ENCODE results near the gene HOXB8.

The HOXB8 gene

GRCh38 chr17:48571024-48571818 lies 43.9 kb downstream of the HOXB8 start:
- no peak overlapping the region for H3K27ac ChIP-seq
- DNase-seq (ENCODE audit: low read depth, low spot score): no peak

- DNase-seq (ENCODE audit: low read depth, low spot score): no peak
- H3K27ac ChIP-seq: no peak overlapping the region
Observed at GRCh38 chr17:48570325-48571023, 44.6 kb downstream of the HOXB8 start.

GRCh38 chr17:48569674-48570324 lies 45.3 kb downstream of the HOXB8 start:
- DNase-seq (ENCODE audit: low read depth, low spot score): no peak

GRCh38 chr17:48569240-48569582 lies 45.9 kb downstream of the HOXB8 start:
- no peak overlapping the region for H3K27ac ChIP-seq
- no peak for DNase-seq (ENCODE audit: low read depth, low spot score)

More at GRCh38 chr17:48569674-48570324, 45.3 kb downstream of the HOXB8 start:
- H3K27ac ChIP-seq: no peak overlapping the region

DNA sequence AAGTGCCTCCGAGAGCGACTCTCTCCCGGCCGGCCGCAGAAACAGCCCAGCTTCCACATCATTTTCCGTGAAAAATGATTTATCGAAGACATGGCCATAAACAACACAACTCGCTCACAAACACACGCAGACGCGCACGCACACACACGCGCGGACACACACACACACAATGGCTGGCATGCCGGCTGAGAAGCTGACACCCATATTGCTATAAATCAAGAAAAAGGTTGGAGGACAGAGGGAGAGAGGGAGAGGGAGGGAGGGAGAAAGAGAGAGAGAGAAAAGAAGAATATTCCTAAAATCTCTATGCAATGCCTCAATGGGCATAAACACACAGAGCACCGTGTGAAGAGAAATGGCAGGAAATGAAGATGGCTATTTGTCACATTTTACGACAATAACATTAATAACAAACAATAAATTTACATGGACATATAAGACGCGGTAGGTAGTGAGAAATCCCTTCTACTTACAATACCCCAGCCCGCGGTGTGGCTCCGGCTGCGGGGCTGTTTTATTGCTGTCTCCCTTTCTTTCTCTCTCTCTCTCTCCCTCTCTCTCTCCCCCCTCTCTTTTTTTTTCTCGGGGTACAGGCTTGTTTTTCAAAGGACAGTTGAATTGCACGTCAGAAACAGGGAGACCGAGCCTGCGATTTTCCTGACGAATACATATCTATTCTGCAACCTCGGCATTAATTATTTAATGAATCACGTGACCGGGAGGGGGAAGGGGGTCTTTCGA lies 46.4 kb downstream of the HOXB8 start:
- no peak for DNase-seq (ENCODE audit: low read depth, low spot score)
- H3K27ac ChIP-seq: no peak overlapping the region

DNA sequence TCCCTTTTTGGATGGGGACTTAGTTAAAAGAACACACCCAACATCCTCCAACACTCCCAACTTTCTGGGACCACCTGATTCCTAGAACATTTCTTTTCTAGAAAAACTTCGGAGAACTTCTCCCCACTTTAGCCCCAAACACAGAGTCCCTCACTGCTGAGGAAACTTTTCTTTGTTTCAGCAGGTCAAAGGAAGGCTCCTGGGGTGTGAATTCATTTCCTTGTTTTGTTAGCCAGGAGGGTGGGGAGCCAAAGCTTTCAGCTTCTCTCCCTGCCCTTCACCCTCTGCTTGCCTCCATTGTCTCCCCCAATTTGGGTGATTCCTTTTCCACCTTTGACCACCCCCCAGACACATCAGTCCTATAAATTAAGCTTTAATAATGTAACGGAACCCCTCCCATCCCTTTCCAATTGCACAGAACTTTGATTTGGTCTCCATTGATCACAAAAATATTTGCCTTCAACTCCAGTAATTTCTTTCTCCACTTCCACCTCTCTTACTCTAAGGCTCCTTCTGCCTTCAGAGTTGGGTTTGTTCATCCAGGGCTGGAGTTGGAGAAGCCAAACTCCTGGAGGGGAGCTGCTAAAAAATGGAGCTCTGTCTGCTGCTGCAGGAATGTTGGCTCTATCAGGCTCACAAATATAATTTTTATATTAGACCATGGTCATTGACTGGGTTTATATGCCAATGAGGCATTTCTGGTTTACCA lies 47.3 kb downstream of the HOXB8 start:
- no peak for DNase-seq (ENCODE audit: low read depth, low spot score)
- H3K27ac ChIP-seq: no peak overlapping the region

DNA sequence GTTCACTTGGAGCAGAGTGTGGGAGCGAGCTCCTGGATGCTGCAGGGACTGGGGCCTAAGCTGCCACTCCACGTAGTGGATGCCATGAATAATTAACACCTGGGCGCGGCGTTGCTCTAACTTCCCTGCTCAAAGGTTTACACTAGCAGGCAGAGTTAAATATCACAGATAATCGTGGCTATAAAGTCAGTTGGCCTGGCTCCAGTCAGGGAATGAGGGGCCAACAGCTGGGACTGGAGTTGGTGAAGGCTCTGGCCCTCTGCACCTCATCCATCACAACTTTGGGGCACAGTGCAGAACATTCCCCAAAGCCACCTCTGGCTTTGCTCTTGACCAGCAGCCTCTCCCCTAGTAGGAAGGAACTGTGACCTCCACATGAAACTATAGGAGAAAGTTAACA lies 47.9 kb downstream of the HOXB8 start:
- DNase-seq (ENCODE audit: low read depth, low spot score): no peak
- H3K27ac ChIP-seq: no peak overlapping the region

- H3K27ac ChIP-seq: no peak overlapping the region
- DNase-seq (ENCODE audit: low read depth, low spot score): no peak
Observed at GRCh38 chr17:48566717-48567116, 48.4 kb downstream of the HOXB8 start.

GRCh38 chr17:48565925-48566710 lies 49.0 kb downstream of the HOXB8 start:
- no peak overlapping the region for H3K27ac ChIP-seq
- DNase-seq (ENCODE audit: low read depth, low spot score): no peak

DNA sequence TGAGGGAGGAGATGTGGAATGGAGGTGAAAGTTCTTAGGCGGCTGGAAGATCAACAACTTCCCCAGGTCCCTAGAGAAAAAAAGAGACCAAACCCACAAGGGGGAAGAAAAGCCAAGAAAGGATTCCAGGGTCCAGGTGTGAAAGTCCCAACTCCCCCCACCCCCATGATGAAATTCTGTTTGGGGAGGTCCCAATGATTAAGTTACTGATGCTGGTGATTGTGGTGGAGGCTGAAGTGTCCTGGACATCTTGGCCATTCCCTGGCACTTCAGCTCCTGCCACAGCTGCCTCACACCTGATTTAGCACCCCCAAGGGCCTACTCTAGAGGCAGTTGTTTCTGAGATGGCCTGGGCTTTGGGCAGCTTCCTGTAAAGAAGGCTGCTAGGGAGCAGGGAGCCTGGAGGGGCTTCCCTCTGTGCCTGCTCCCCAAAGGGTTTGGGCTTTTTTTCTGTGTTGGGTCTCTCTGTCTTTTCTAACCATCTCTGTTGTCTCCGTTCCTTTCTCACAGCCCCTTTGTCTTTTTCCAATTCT lies 50.0 kb downstream of the HOXB8 start:
- DNase-seq (ENCODE audit: low read depth, low spot score): no peak
- H3K27ac ChIP-seq: no peak overlapping the region

- H3K27ac ChIP-seq: no peak overlapping the region
- DNase-seq (ENCODE audit: low read depth, low spot score): no peak
Observed at GRCh38 chr17:48564188-48565021, 50.7 kb downstream of the HOXB8 start.

DNA sequence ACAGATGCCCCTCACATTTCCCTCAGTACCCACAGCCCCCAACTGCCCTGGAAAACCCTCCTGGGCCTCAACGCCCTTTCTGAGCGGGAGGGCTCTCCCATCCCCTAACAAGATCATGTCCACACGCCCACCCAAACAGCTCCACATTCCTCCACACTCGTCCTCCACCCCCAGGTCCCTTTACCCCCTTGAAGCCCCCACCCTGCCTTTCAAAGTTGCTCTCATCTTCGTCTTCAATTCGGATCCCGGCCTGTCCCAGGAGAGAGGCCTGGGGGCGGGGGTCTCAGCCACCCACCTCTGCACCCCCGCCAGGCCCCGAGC lies 51.3 kb downstream of the HOXB8 start:
- no peak overlapping the region for H3K27ac ChIP-seq
- DNase-seq (ENCODE audit: low read depth, low spot score): no peak

- DNase-seq (ENCODE audit: low read depth, low spot score): no peak
- no peak overlapping the region for H3K27ac ChIP-seq
Observed at GRCh38 chr17:48563385-48563838, 51.7 kb downstream of the HOXB8 start.

DNA sequence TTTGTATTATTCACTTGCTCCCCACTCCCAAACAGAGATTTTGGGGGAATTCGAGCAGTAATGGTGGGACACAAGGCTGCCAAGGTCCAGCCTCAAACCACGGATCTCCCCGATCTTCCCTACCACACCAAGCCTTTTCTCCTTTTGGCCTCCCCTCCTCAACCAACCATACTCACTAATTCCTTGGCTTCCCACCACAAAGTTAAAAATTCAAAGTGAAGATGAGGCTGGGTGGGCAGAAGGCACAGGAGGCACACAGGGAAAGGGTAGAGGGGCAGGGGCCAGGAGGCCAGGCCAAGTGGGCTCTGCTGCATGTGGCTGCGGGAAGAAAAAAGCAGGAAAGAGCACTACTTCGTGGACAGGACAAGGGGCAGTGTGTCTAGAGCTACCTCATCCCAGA lies 52.2 kb downstream of the HOXB8 start:
- no peak for DNase-seq (ENCODE audit: low read depth, low spot score)
- H3K27ac ChIP-seq: no peak overlapping the region

All from epithelial cell of prostate (primary cell).